PC-9 (cell line): ENCODE measurements around the gene WRNIP1.

Source experiments
- CTCF ChIP-seq: fragments of 200-600 bp; sonication (generic); conservative IDR thresholded peaks from 2 replicates; pipeline ENCODE4 v1.6.1; 2017; ENCODE audit warnings: mixed run types, antibody characterized with exemption, mild to moderate bottlenecking, moderate library complexity
- EZH2 ChIP-seq: fragments of 200-600 bp; sonication (generic); IDR thresholded peaks from 2 replicates; pipeline ENCODE4 v1.8.0; 2017; ENCODE audit warnings: antibody characterized with exemption, low read depth

DNA sequence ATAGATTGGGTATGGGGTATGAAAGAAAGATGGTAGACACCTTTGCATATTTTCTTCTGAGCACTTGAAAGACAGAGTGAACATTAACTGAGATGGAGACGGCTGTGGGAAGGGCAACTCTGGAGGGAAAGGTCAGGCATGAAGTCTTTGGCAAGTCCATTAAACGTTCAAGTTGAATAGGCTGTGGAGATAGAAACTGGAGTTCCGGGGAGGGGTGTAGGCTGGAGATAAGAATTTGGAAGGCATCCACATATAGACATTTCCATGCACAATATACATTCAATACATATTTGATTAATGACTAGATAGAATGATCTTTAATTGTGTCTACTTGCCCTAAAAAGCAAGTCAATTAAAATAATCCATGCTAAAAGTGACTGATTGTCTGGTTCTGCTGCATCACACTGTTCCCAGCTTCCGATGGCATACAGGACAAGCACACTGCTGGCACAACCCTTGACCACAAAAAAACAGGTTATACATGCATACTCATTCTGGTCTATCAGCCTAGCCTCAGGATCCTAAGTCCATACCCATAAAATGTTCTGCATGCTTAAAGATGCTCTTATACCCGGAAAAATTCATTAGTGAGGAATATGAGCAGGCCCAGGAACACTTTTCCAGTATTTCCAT lies 12.6 kb upstream of the WRNIP1 start:
- no peak for TF ChIP-seq CTCF
- TF ChIP-seq EZH2, result no peak
